Psoas muscle (tissue), 8 donors: ENCODE measurements around the gene GMCL2. TPM values are rescaled to one million over a fixed set of nuclear protein-coding genes. Genes with fewer than 3 reads are reported as not detected.

Experiments
- ATAC-seq, 4 donors: fragments of 200-7000 bp; cut with Tn5 transposase; one replicate each; pipeline ENCODE4 v1.9.1; 2020; ENCODE audit warnings: moderate library complexity in 3 of 4, mild to moderate bottlenecking in 2 of 4
- DNase-seq, 2 donors: peaks; one replicate each; pipeline ENCODE4 v3.0.0-alpha.2; 2020
- H3K27ac ChIP-seq: fragments of 200-600 bp; one replicate; pipeline ENCODE4 v1.8.0; 2022
- H3K27me3 ChIP-seq, 3 donors: fragments of 200-600 bp in 1 of 3; one replicate each; pipeline versions ENCODE4 v1.6.1 to v1.8.0; 2013 to 2022; ENCODE audit warnings: low read length in 2 of 3, mild to moderate bottlenecking in 2 of 3, moderate library complexity in 1 of 3; ENCODE audit not compliant: insufficient read depth in 3 of 3
- H3K36me3 ChIP-seq, 2 donors: fragments of 200-600 bp in 1 of 2; one replicate each; pipeline versions ENCODE4 v1.6.1 to v1.8.0; 2013 to 2022; ENCODE audit warnings: low read depth in 1 of 2, mild to moderate bottlenecking in 1 of 2, moderate library complexity in 1 of 2; ENCODE audit not compliant: insufficient read depth in 1 of 2
- H3K4me1 ChIP-seq: fragments of 200-600 bp; one replicate; pipeline ENCODE4 v1.8.0; 2022
- H3K4me3 ChIP-seq: fragments of 200-600 bp; one replicate; pipeline ENCODE4 v1.8.0; 2022; ENCODE audit warnings: mild to moderate bottlenecking
- H3K9me3 ChIP-seq: fragments of 200-600 bp; one replicate; pipeline ENCODE4 v1.8.0; 2022
- WGBS, 3 donors: extraction: QIAGEN DNeasy Blood & Tissue Kit; methylation state at CpG; one replicate each; pipeline versions ENCODE4 v1.1.6 to v1.1.7; 2013; 5-methylcytosine and 5-hydroxymethylcytosine counted together
- intact Hi-C, 2 donors: fragments of 100-400 bp; cut with DNase I; formaldehyde crosslinking; loops; one replicate each; pipeline versions ENCODE4 v1.11.0 to v1.14.2; 2022
- polyA plus RNA-seq, 3 donors: library from polyadenylated mRNA; stranded (reverse); fragments of 200-250 nt; gene quantifications; one replicate each; pipeline ENCODE4 v1.2.3, GENCODE V29; 2013
- total RNA-seq, 4 donors: library from RNA; stranded (reverse); fragmentation: NEBNext Ultra II Directional in 2 of 4; extraction: Animal tissue kit (Norgen Biotek cat#: 25700) in 2 of 4; gene quantifications; one replicate each; pipeline versions ENCODE4 v1.2.1 to v1.2.4, GENCODE V29; 2021 to 2023
- TF ChIP-seq, protein P1 (sequence below): fragments of 200-600 bp; IDR thresholded peaks from one replicate; pipeline ENCODE4 v1.8.0; 2022; ENCODE audit warnings: antibody characterized with exemption
- donor health status: healthy with polysubstance abuse.
- donor health status: DM: no; HTN: no; CAD: no; lungs with moderate emphysema.
- donor health status: Bipolar disorder and iron deficiency.
- donor health status: healthy.
- donor health status: DM: yes; HTN: yes; CAD: no.
- donor health status: DM: no; HTN: no; CAD: no.
- donor health status: DM: no; HTN: no; CAD: no.
- donor health status: DM: yes; HTN: yes; CAD: no.

Gene GMCL2
- total and polyA plus RNA-seq, 7 donors, result not detected

DNA sequence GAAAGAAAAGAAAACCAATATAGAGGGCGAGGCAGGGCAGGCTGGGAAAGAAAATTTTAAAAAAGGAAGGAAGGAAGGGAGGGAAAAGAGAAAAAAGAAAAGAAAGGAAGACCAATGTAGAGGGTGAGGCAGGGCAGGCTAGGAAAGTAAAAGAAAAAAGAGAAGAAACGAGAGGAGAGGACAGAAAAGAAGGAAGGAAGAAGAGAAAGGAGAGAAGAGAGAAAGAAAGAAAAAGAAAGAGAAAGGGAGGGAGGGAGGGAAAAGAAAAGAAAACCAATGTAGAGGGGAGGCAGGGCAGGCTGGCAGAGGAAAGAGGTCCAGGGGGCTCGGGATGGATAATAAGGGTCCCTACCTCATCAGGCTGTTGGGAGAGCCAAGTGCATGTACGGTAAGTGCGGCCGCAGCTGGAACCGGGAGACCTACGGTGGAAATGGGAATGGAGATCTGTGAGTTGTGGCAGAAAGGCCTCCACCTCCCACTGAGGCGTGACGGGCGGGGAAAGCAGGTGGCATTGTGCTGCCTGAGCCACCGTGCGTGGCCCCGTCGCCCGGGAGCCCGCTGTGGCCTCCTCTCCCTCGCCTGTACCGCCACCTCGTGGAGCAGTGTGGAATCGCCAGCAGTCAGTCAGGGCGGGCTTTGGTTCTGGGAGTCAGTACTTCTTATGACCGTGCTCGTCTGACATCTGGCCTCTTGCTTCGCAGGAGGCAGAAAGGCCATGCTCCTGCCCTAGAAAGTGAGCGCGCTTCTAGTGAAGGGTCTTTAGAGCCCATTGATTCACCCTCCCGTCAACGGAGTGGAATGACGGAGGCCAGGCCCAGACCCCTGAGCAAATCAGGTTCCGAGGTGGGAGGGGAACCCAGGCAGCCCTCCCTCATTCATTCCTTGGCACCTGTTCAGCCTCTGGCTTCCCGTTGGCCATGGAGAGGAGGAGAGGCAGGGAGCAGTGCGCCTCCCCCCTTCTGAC is 23.1 kb downstream of the GMCL2 start:
- WGBS, 3 donors, result 7 to 11% (median 9%) methylated on average over 29 to 33 of the region's 33 CpGs
- intact Hi-C loops, result loop anchor here (1.0 to 2.0 kb wide), 3 partner anchors 49 to 88 kb away; no protein-coding TSS in a partner anchor

DNA sequence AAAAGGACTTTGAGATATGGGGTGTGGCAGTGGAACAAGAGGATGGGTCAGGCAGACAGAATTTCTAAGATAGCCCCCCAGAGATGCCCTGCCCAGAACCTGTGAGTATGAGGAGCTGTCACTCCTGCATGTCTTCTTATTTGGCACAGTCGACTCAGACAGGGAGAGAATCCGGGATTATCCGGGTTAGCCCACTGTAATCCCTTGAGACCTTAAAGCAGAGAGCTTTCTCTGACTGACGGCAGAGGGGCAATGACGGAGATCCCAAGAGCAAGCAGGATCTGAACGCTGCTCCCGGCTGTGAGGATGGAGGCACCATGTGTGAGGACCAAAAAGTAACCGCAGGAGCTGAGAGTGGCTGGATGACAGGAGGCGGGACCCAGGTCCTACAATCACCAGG is 24.7 kb downstream of the GMCL2 start:
- 60 to 72% (median 69%) methylated on average over 9 of the region's 9 CpGs for WGBS, 3 donors
- no peaks in the 10 kb centered on the region for H3K9me3 ChIP-seq
- no peak overlapping the region for H3K4me3 ChIP-seq
- H3K4me1 ChIP-seq, result peaks cover 4% of the 10 kb centered on the region
- ATAC-seq (no peak), DNase-seq (no peak)
- TF ChIP-seq, protein P1, sequence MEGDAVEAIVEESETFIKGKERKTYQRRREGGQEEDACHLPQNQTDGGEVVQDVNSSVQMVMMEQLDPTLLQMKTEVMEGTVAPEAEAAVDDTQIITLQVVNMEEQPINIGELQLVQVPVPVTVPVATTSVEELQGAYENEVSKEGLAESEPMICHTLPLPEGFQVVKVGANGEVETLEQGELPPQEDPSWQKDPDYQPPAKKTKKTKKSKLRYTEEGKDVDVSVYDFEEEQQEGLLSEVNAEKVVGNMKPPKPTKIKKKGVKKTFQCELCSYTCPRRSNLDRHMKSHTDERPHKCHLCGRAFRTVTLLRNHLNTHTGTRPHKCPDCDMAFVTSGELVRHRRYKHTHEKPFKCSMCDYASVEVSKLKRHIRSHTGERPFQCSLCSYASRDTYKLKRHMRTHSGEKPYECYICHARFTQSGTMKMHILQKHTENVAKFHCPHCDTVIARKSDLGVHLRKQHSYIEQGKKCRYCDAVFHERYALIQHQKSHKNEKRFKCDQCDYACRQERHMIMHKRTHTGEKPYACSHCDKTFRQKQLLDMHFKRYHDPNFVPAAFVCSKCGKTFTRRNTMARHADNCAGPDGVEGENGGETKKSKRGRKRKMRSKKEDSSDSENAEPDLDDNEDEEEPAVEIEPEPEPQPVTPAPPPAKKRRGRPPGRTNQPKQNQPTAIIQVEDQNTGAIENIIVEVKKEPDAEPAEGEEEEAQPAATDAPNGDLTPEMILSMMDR, result no peak
- peaks cover 0 to 12% (median 6%) of the 10 kb centered on the region in 3 donors for H3K27me3 ChIP-seq
- intact Hi-C loops, result loop anchor here in 1 of 2 donors (2.0 kb wide), 1 partner anchor 48 kb away; no protein-coding TSS in a partner anchor
- no peak overlapping the region for H3K27ac ChIP-seq
- no peaks in the 10 kb centered on the region for H3K36me3 ChIP-seq

More for the DNA sequence above, 23.1 kb downstream of the GMCL2 start:
- Histone ChIP-seq H3K9me3 (no peaks in the 10 kb centered on the region), H3K27me3 (peaks cover 0 to 12% (median 6%) of the 10 kb centered on the region in 3 donors), H3K4me1 (peaks cover 4% of the 10 kb centered on the region), H3K4me3 (peak overlapping the region; percentile 44), H3K36me3 (no peaks in the 10 kb centered on the region), H3K27ac (no peak overlapping the region)
- DNase-seq (peak; percentile 85 to 91), ATAC-seq (peak; percentile 99 to 100 (median 99))
- TF ChIP-seq, protein P1, result peak; percentile 99

DNA sequence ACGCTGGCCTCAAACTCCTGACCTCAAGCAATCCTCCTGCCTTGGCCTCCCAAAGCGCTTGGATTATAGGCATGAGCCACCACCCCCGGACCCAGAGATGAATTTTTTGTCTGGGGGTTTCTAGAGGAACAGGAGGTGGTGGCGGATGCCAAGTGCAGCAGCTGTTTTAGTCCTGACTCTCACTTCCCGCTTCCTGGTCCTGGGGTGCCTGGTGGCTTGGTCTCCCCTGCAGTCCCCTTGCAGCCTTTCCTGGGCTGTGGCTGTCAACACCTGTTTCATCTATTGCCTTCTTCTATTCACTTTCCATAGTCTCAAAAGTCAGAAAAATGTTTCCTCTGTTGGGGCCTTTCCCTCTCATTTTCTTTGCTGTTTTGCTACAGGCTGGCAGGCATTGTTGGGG is 27.0 kb downstream of the GMCL2 start:
- intact Hi-C loops, result no loop called here
- 66 to 71% (median 68%) methylated on average over 5 of the region's 5 CpGs for WGBS, 3 donors
- Histone ChIP-seq H3K36me3 (no peaks in the 10 kb centered on the region), H3K4me1 (peaks cover 4% of the 10 kb centered on the region), H3K9me3 (no peaks in the 10 kb centered on the region), H3K27me3 (peaks cover 0 to 3% (median 0%) of the 10 kb centered on the region in 3 donors), H3K4me3 (no peak overlapping the region), H3K27ac (no peak overlapping the region)
- TF ChIP-seq, protein P1, result no peak
- DNase-seq, result no peak
- ATAC-seq, result no peak

DNA sequence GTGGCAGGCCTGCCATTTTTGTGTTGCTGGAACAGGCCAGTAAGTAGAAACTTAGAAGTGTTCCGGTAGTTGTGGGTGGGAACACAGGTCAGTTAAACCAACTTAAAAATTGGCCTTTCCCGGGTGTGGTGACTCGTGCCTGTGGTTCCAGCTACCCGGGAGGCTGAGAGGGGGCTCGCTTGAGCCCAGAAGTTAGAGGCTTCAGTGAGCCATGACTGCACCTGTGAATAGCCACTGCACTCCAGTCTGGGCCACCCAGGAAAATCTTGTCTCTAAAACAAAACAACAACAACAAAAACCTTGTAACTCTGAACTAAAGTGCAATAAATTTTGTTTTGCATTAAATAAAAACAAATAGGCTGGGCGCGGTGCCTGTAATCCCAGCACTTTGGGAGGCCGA is 32.1 kb downstream of the GMCL2 start:
- TF ChIP-seq, protein P1, result no peak
- Histone ChIP-seq H3K27ac (no peak overlapping the region), H3K36me3 (peaks cover 4 to 12% of the 10 kb centered on the region in 2 donors), H3K9me3 (no peaks in the 10 kb centered on the region), H3K4me1 (peaks cover 17% of the 10 kb centered on the region), H3K27me3 (no peaks in the 10 kb centered on the region), H3K4me3 (no peak overlapping the region)
- DNase-seq (no peak), ATAC-seq (no peak)
- 71 to 77% (median 74%) methylated on average over 8 of the region's 8 CpGs for WGBS, 3 donors
- intact Hi-C loops, result no loop called here
